MG63 (cell line): Measurements from ENCODE around the gene METTL13. TPM values are rescaled to one million over a fixed set of nuclear protein-coding genes. Genes with fewer than 3 reads are reported as not detected.
"Not testable (repeated sequence)": the region's sequence is repeated elsewhere in the genome, so short reads cannot be mapped to it uniquely, and the experiment has no call there.

Experiments
- DNase-seq: peaks from one replicate; pipeline ENCODE4 v3.0.0-alpha.2; 2020
- H3K27me3 ChIP-seq: fragments of 250-450 bp; sonication (Bioruptor Pico); 2 replicates; pipeline ENCODE4 v1.5.1; 2020; ENCODE audit warnings: mild to moderate bottlenecking, moderate library complexity
- H3K36me3 ChIP-seq: fragments of 250-450 bp; sonication (Bioruptor Pico); 2 replicates; pipeline ENCODE4 v1.5.1; 2020; ENCODE audit warnings: mild to moderate bottlenecking, moderate library complexity
- H3K4me3 ChIP-seq: fragments of 250-450 bp; sonication (Bioruptor Pico); 2 replicates; pipeline ENCODE4 v1.5.1; 2020; ENCODE audit warnings: mild to moderate bottlenecking, moderate library complexity
- H3K9me3 ChIP-seq: fragments of 250-450 bp; sonication (Bioruptor Pico); 2 replicates; pipeline ENCODE4 v1.5.1; 2020; ENCODE audit warnings: mild to moderate bottlenecking, moderate library complexity
- total RNA-seq: library from RNA; depleted of rRNA; stranded (reverse); fragments of >200 nt; shearing (Covaris generic); gene quantifications from 2 replicates; pipeline ENCODE4 v1.2.3, GENCODE V29; 2014; ENCODE audit warnings: low replicate concordance

The METTL13 gene
- total RNA-seq, 1 experiment from 2014 or later, result 71.2 TPM

GRCh38 chr1:171792656-171793369 is 11.4 kb downstream of the METTL13 start:
- Histone ChIP-seq H3K36me3 (peaks cover 94% of the 10 kb centered on the region), H3K9me3 (no peaks in the 10 kb centered on the region)

GRCh38 chr1:171793636-171794035 is 12.2 kb downstream of the METTL13 start:
- no peaks in the 10 kb centered on the region for H3K9me3 ChIP-seq
- H3K4me3 ChIP-seq, result no peak overlapping the region
- peaks cover 87% of the 10 kb centered on the region for H3K36me3 ChIP-seq
- no peaks in the 10 kb centered on the region for H3K27me3 ChIP-seq
- no peak for DNase-seq

More at GRCh38 chr1:171792656-171793369, 11.4 kb downstream of the METTL13 start:
- Histone ChIP-seq H3K27me3 (no peaks in the 10 kb centered on the region), H3K4me3 (no peak overlapping the region)
- DNase-seq, result no peak

- no peak overlapping the region for H3K4me3 ChIP-seq
- peak; percentile 55 for DNase-seq
- H3K27me3 ChIP-seq, result no peaks in the 10 kb centered on the region
- H3K36me3 ChIP-seq, result peaks cover 87% of the 10 kb centered on the region
- no peaks in the 10 kb centered on the region for H3K9me3 ChIP-seq
These were observed 12.6 kb downstream of the METTL13 start for GRCh38 chr1:171794085-171794484.

- Histone ChIP-seq H3K36me3 (peaks cover 64% of the 10 kb centered on the region), H3K27me3 (no peaks in the 10 kb centered on the region), H3K4me3 (no peak overlapping the region), H3K9me3 (no peaks in the 10 kb centered on the region)
- no peak for DNase-seq
These were observed 15.1 kb downstream of the METTL13 start for GRCh38 chr1:171796592-171796991.

GRCh38 chr1:171798311-171798710 is 16.9 kb downstream of the METTL13 start:
- H3K4me3 ChIP-seq, result no peak overlapping the region
- no peaks in the 10 kb centered on the region for H3K9me3 ChIP-seq
- no peak for DNase-seq
- no peaks in the 10 kb centered on the region for H3K27me3 ChIP-seq
- H3K36me3 ChIP-seq, result peaks cover 46% of the 10 kb centered on the region

GRCh38 chr1:171798765-171799164 is 17.3 kb downstream of the METTL13 start:
- no peaks in the 10 kb centered on the region for H3K9me3 ChIP-seq
- no peak for DNase-seq

GRCh38 chr1:171799166-171799565 is 17.7 kb downstream of the METTL13 start:
- peaks cover 38% of the 10 kb centered on the region for H3K36me3 ChIP-seq
- no peaks in the 10 kb centered on the region for H3K9me3 ChIP-seq
- H3K4me3 ChIP-seq, result no peak overlapping the region
- no peak for DNase-seq
- no peaks in the 10 kb centered on the region for H3K27me3 ChIP-seq

More at GRCh38 chr1:171798765-171799164, 17.3 kb downstream of the METTL13 start:
- Histone ChIP-seq H3K36me3 (peaks cover 42% of the 10 kb centered on the region), H3K27me3 (no peaks in the 10 kb centered on the region), H3K4me3 (no peak overlapping the region)

- DNase-seq, H3K9me3 ChIP-seq, H3K27me3 ChIP-seq, H3K4me3 ChIP-seq: not testable (repeated sequence)
- H3K36me3 ChIP-seq, result peaks cover 33% of the 10 kb centered on the region
These were observed 18.2 kb downstream of the METTL13 start for GRCh38 chr1:171799698-171800097.

GRCh38 chr1:171800342-171800741 is 18.9 kb downstream of the METTL13 start:
- H3K27me3 ChIP-seq, result no peaks in the 10 kb centered on the region

GRCh38 chr1:171800851-171801250 is 19.4 kb downstream of the METTL13 start:
- no peaks in the 10 kb centered on the region for H3K9me3 ChIP-seq
- H3K36me3 ChIP-seq, result peaks cover 21% of the 10 kb centered on the region
- H3K4me3 ChIP-seq, result no peak overlapping the region
- DNase-seq, result no peak
- H3K27me3 ChIP-seq, result no peaks in the 10 kb centered on the region

More at GRCh38 chr1:171800342-171800741, 18.9 kb downstream of the METTL13 start:
- Histone ChIP-seq H3K9me3 (no peaks in the 10 kb centered on the region), H3K4me3 (no peak overlapping the region), H3K36me3 (peaks cover 26% of the 10 kb centered on the region)
- DNase-seq, result no peak

- no peaks in the 10 kb centered on the region for H3K27me3 ChIP-seq
- DNase-seq, result no peak
- H3K36me3 ChIP-seq, result peaks cover 16% of the 10 kb centered on the region
- no peaks in the 10 kb centered on the region for H3K9me3 ChIP-seq
- no peak overlapping the region for H3K4me3 ChIP-seq
These were observed 20.0 kb downstream of the METTL13 start for GRCh38 chr1:171801487-171801891.

GRCh38 chr1:171802207-171802606 is 20.7 kb downstream of the METTL13 start:
- no peak overlapping the region for H3K4me3 ChIP-seq
- H3K36me3 ChIP-seq, result peaks cover 10% of the 10 kb centered on the region
- H3K9me3 ChIP-seq, result no peaks in the 10 kb centered on the region
- no peak for DNase-seq
- no peaks in the 10 kb centered on the region for H3K27me3 ChIP-seq

- Histone ChIP-seq H3K27me3 (no peaks in the 10 kb centered on the region), H3K9me3 (no peaks in the 10 kb centered on the region), H3K36me3 (peaks cover 4% of the 10 kb centered on the region), H3K4me3 (no peak overlapping the region)
- DNase-seq, result no peak
These were observed 21.6 kb downstream of the METTL13 start for GRCh38 chr1:171803045-171803444.

- H3K4me3 ChIP-seq, result no peak overlapping the region
- H3K27me3 ChIP-seq, result no peaks in the 10 kb centered on the region
- H3K9me3 ChIP-seq, result no peaks in the 10 kb centered on the region
- peaks cover 4% of the 10 kb centered on the region for H3K36me3 ChIP-seq
- no peak for DNase-seq
These were observed 22.1 kb downstream of the METTL13 start for GRCh38 chr1:171803461-171804022.

GRCh38 chr1:171805395-171806115 is 24.1 kb downstream of the METTL13 start:
- H3K9me3 ChIP-seq, result no peaks in the 10 kb centered on the region
- H3K4me3 ChIP-seq, result peak overlapping the region; percentile 16; the same call in 1 of the 2 replicates
- no peaks in the 10 kb centered on the region for H3K27me3 ChIP-seq
- no peak for DNase-seq
- no peaks in the 10 kb centered on the region; the same call in 1 of the 2 replicates for H3K36me3 ChIP-seq

- Histone ChIP-seq H3K4me3 (no peak overlapping the region), H3K27me3 (no peaks in the 10 kb centered on the region), H3K36me3 (no peaks in the 10 kb centered on the region), H3K9me3 (no peaks in the 10 kb centered on the region)
- DNase-seq, result no peak
These were observed 26.1 kb downstream of the METTL13 start for GRCh38 chr1:171807556-171807955.

- H3K36me3 ChIP-seq, result no peaks in the 10 kb centered on the region
- H3K27me3 ChIP-seq, result no peaks in the 10 kb centered on the region
- no peaks in the 10 kb centered on the region for H3K9me3 ChIP-seq
- no peak for DNase-seq
- no peak overlapping the region for H3K4me3 ChIP-seq
These were observed 28.4 kb downstream of the METTL13 start for GRCh38 chr1:171809834-171810233.
